IPS-18c (cell line): ENCODE results near the gene FZD7.

Experiments used
- H3K4me3 ChIP-seq: 2 replicates; pipeline ENCODE4 v1.7.0; 2013; ENCODE audit warnings: low read depth, mild to moderate bottlenecking, low read length, moderate library complexity; ENCODE audit not compliant: insufficient read depth
- H3K9me3 ChIP-seq: one replicate; pipeline ENCODE4 v1.6.1; 2013; ENCODE audit warnings: mild to moderate bottlenecking, low read length, moderate library complexity; ENCODE audit not compliant: control insufficient read depth, insufficient read depth

Gene FZD7

DNA sequence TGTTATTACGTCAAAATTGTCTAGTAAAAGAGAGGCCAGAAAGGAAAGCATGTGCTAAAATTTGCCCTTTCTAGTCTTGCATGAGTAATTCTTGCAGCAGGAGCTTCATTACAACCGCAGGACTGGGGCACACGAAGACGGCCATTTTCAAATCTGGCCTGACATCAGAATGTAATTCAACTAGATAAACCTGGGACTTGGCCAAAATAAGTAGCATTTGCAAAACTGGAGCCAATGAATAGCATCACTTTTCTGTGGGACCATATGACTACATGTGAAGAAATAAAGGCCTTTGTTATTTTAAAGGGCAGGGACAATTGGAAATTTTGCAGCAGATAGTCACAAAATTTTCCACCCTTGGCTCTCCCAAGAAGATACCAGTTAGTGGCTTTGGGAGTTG, 3.0 kb upstream of the FZD7 start:
- Histone ChIP-seq H3K9me3 (no peaks in the 10 kb centered on the region), H3K4me3 (no peak overlapping the region)

DNA sequence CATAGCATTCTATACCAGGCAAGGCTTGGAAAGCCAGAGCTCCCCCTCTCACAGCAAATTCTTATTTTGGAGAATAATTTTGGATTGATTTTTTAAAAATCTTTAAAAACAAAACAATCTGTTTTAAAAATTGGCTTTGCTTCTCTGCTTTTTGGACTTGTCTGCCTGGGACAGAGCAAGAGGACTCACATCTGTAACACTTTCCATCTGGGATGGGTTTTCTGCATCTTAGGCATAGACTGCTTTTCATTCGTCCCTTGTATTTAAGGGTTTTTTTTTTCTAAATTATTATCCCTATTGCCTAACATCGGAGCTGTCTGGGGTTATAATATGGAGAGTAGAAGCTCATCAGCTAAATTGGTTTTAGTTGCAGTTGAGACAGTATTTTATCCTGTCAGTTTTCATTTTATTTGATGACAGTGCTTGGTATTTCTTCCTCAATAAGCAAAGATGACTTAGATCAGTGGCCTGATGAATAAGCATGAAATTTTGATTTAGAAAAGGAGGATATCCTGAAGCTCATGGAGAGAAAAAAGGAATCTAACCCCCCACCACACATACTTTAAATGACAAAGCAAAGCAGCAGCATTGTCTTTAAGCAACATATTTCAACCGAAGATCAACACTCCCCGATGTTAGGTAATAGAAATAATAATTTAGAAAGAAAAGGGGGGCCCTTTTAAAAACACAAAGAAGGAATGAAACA, 2.3 kb upstream of the FZD7 start:
- peak overlapping the region; percentile 93; the same call in 1 of the 2 replicates for H3K4me3 ChIP-seq
- H3K9me3 ChIP-seq, result no peaks in the 10 kb centered on the region

DNA sequence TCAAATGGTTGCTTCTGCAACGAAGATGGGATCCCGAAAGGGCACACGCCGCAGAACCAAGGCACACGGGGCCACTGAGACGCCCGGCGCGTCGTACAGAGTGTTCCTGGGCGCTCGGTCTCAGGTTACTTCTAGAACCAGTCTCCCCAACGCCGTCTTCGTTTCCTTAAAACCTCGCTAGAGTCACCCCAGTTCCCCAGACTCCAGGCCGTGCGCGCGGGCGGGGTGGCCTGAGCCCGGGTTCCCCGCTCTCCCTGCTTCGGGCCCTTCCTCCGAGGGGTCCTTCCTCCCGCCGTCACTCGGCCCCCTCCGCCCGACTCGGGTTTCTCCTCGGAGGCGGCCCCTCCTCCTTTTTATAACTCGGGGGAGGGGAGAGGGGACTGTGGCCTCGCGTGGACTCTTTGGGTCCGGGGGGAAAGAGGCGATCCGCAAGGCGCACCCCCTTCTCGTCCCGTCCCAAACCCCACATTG, 774 bp upstream of the FZD7 start:
- H3K4me3 ChIP-seq, result peak overlapping the region; percentile 93

DNA sequence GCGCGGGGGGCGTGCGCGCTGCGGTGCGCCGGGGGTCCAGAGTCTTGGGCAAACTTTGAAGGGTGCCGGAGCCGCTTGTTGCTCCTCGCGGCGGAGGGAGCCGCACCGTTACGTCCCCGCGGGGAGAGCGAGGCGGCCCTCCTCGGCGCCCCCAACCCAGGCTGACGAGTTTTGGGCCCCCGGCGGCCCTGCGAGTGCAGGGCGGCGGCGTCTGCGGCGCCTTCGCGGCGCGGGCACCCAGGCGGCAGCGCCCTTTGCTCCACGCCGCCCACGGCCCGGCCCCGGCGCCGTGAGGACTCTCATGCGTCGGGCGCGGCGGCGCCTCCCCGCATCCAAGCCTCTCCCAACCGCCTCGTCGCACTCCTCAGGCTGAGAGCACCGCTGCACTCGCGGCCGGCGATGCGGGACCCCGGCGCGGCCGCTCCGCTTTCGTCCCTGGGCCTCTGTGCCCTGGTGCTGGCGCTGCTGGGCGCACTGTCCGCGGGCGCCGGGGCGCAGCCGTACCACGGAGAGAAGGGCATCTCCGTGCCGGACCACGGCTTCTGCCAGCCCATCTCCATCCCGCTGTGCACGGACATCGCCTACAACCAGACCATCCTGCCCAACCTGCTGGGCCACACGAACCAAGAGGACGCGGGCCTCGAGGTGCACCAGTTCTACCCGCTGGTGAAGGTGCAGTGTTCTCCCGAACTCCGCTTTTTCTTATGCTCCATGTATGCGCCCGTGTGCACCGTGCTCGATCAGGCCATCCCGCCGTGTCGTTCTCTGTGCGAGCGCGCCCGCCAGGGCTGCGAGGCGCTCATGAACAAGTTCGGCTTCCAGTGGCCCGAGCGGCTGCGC, 814 bp downstream of the FZD7 start:
- H3K4me3 ChIP-seq, result peak overlapping the region; percentile 91
- no peaks in the 10 kb centered on the region for H3K9me3 ChIP-seq

More for the DNA sequence above, 774 bp upstream of the FZD7 start:
- no peaks in the 10 kb centered on the region for H3K9me3 ChIP-seq

DNA sequence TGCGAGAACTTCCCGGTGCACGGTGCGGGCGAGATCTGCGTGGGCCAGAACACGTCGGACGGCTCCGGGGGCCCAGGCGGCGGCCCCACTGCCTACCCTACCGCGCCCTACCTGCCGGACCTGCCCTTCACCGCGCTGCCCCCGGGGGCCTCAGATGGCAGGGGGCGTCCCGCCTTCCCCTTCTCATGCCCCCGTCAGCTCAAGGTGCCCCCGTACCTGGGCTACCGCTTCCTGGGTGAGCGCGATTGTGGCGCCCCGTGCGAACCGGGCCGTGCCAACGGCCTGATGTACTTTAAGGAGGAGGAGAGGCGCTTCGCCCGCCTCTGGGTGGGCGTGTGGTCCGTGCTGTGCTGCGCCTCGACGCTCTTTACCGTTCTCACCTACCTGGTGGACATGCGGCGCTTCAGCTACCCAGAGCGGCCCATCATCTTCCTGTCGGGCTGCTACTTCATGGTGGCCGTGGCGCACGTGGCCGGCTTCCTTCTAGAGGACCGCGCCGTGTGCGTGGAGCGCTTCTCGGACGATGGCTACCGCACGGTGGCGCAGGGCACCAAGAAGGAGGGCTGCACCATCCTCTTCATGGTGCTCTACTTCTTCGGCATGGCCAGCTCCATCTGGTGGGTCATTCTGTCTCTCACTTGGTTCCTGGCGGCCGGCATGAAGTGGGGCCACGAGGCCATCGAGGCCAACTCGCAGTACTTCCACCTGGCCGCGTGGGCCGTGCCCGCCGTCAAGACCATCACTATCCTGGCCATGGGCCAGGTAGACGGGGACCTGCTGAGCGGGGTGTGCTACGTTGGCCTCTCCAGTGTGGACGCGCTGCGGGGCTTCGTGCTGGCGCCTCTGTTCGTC, 1.7 kb downstream of the FZD7 start:
- H3K9me3 ChIP-seq, result no peaks in the 10 kb centered on the region
- H3K4me3 ChIP-seq, result peak overlapping the region; percentile 91

DNA sequence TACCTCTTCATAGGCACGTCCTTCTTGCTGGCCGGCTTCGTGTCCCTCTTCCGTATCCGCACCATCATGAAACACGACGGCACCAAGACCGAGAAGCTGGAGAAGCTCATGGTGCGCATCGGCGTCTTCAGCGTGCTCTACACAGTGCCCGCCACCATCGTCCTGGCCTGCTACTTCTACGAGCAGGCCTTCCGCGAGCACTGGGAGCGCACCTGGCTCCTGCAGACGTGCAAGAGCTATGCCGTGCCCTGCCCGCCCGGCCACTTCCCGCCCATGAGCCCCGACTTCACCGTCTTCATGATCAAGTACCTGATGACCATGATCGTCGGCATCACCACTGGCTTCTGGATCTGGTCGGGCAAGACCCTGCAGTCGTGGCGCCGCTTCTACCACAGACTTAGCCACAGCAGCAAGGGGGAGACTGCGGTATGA, 2.3 kb downstream of the FZD7 start:
- Histone ChIP-seq H3K9me3 (no peaks in the 10 kb centered on the region), H3K4me3 (peak overlapping the region; percentile 91)

DNA sequence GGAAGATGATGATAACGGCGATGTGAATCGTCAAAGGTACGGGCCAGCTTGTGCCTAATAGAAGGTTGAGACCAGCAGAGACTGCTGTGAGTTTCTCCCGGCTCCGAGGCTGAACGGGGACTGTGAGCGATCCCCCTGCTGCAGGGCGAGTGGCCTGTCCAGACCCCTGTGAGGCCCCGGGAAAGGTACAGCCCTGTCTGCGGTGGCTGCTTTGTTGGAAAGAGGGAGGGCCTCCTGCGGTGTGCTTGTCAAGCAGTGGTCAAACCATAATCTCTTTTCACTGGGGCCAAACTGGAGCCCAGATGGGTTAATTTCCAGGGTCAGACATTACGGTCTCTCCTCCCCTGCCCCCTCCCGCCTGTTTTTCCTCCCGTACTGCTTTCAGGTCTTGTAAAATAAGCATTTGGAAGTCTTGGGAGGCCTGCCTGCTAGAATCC, 3.0 kb downstream of the FZD7 start:
- H3K9me3 ChIP-seq, result no peaks in the 10 kb centered on the region
- H3K4me3 ChIP-seq, result peak overlapping the region; percentile 91

DNA sequence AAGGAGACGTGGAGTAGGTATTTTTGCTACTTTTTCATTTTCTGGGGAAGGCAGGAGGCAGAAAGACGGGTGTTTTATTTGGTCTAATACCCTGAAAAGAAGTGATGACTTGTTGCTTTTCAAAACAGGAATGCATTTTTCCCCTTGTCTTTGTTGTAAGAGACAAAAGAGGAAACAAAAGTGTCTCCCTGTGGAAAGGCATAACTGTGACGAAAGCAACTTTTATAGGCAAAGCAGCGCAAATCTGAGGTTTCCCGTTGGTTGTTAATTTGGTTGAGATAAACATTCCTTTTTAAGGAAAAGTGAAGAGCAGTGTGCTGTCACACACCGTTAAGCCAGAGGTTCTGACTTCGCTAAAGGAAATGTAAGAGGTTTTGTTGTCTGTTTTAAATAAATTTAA, 3.4 kb downstream of the FZD7 start:
- Histone ChIP-seq H3K9me3 (no peaks in the 10 kb centered on the region), H3K4me3 (peak overlapping the region; percentile 91)

DNA sequence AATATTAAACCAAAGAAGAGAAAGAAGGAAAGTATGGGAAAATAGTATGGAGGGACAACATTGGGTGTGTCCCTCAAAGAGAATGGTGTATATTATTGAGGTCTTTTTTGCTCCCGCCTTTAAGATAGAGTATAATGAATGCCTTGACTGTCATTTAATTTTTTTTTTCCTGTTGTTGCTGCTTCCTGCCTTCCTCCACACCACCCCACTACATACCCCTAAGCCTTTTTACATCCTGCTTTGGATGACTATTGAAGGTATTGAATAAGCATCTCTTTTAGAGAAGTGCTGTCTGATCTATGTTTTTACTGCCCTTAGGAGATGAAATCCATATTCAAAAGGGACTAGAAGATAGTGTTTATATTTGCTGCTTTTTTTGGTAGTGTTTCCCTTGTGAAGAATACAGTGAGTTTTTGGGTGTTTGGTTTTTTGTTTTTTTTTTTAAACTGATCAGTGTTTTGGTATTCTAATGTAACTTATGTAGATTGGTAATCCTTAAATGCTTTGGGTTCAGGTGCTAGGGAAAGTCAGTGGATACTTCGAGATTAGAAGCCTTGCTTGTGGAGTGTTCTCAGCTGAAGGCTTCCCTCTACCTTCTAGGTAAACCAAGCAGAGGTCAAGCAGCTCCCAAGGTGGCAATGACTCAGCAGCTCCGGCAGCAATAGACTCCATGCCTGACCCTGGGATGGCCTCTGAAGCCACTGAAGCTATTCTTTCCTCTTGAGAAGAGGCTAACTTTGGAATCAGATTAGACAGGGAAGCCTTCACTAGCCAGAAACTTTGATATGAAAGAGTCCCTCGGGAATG, 5.0 kb downstream of the FZD7 start:
- no peaks in the 10 kb centered on the region for H3K9me3 ChIP-seq
- peak overlapping the region; percentile 31; the same call in 1 of the 2 replicates for H3K4me3 ChIP-seq

DNA sequence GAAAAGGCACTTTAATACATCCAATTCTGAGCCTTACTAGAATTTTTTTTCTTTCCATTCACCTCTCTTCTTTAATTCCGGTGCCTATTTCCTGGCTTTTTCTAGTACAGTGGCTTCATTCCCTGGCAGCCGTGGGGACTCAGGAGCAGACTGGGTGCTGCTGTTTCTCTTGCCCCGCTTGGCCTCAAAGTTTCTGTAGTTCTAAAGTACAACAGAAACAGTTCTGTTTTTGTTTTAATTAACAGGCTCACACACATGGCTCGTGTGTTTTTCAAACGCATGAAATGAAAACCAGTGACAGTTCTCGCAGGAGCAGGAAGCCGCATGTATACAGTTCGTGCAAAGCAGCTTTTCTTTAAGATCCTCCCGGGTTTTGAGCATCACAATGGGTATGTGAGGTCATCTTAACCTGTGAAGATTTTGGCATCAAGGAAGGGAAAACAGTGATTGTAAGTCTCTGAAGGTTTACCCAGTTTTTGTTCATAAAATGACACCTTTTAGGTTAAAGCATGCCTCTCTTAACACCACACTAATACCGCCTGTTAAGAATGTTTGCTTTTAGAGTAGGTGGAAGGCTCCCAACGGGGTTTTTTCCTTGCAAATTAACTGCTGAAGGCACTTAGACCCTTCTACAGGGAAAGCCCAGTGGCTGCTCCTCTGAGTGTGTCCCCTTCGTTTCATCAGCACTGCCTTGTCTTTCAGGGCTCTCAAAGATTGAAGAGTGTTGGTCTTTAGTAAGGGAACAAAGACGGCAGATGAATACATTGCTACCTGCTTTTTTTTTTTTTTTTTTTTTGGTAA, 5.8 kb downstream of the FZD7 start:
- Histone ChIP-seq H3K4me3 (peak overlapping the region; percentile 31; the same call in 1 of the 2 replicates), H3K9me3 (no peaks in the 10 kb centered on the region)

DNA sequence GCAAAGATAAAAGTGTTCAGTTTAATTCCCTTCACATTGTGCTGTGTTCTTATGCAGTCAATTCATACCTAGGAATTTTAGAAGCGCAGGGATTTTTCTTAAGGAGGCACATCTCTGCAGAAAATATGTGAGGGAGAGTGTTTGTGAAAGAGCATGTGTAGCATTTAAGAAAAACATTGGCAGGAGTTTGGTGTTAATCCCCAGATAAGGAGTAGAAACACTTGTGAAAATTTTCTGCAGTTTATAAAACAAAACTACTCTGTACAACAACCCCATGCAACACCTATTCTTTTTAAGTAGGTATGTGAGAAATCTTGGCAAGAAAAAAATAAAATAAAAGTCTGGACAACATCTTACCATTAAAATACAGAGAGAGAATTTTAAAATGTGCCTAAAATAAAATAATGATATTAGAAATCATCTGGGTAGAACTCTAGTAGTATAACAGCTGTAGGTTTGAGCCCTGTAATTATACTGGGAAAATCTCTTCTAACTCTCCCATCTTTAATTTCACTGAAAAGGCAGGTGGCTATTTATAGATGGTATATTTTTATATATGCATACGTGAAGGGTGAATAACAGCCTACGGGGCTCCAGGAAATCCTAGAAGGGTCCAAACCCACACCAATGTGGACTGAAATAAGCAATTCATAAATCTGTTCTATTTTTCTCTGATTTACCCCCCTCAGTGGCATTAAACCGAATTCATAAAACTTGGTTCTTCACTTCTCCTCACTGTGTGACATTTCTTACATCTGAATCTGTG, 6.6 kb downstream of the FZD7 start:
- Histone ChIP-seq H3K4me3 (no peak overlapping the region), H3K9me3 (no peaks in the 10 kb centered on the region)

DNA sequence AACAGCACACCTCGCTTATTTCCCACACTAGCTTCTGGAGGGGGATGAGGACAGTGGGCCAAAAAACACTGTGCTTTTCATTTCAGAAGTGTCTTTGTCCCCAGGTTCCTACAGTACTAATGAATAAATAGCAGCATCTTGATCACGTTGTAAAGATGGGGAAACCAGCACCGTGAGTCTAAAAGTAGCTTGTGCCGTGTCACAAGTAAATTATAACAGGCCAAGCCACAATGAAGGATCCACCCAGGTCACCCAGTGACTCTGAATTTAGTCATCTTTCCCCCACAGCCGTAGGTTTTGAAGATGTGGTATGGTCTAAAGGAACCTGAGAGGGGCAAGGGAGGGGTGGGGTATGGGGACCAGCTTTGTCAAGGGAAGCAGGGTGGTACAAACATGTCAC, 8.8 kb downstream of the FZD7 start:
- Histone ChIP-seq H3K9me3 (no peaks in the 10 kb centered on the region), H3K4me3 (no peak overlapping the region)

DNA sequence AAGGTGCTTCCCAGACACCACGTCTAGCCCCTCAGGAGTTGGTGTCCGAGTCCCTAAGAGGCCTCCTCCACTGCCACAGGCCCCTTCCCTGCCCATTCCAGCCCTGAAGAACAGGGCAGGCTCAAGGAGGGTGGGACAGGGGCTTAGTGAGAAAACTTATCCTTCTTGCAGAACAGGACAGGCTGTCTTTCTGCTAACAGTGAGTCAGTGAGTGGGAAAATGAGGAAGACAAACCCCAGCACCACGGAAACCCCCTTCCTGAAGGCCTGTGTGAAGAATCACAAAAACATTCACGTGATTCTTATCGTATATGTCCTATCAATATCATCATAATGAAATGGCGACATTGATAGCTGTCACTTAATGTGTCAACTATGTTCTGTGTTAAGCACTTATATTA, 9.8 kb downstream of the FZD7 start:
- Histone ChIP-seq H3K4me3 (no peak overlapping the region), H3K9me3 (no peaks in the 10 kb centered on the region)

DNA sequence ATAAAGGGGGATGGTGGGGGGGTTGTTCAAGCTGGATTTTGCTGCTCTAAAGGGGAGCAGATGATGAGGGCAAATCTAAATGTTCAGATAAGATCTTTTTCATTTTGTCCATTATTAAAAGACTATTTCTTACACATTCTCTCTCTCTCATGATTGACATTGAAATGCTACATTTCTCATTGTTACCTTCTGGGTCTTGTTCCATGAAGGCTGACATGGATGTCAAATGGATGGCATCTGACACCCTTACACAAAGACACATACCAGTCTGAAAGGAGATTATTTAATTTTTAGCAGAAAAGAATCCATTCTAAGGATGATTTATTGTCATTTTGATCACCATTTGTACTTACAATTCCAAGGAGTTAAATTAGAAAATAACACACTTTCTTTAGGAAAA, 11.1 kb downstream of the FZD7 start:
- no peaks in the 10 kb centered on the region for H3K9me3 ChIP-seq
- H3K4me3 ChIP-seq, result no peak overlapping the region

DNA sequence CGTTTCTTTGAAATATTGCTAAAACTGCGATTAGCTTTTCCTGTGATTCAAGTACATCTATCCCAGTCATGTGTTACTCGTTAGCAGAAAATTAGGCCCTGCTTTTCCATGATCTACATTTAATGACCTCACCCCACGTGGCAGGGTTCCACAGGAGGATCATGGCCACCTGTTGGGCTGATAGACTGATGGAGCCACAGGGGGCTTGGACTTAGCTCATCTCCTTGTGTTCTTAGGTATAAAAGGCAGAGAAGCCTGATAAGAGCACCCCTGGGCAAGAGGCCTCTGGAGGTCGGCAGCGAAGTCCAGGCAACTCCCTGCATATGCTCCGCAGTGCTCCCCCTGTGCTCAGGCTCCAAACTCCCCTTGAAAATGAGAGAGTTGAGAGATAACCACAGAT, 12.9 kb downstream of the FZD7 start:
- Histone ChIP-seq H3K9me3 (no peaks in the 10 kb centered on the region), H3K4me3 (no peak overlapping the region)
